IPS-15b (cell line): ENCODE data around the gene SMAD2.
A peak's percentile ranks its signal among the peaks of the same experiment; 100 is the strongest.
"Not testable (repeated sequence)": the region's sequence is repeated elsewhere in the genome, so short reads cannot be mapped to it uniquely, and the experiment has no call there.

Experiments used
- H3K27me3 ChIP-seq: one replicate; pipeline ENCODE4 v1.6.1; 2013; ENCODE audit warnings: low read length; ENCODE audit not compliant: control insufficient read depth, insufficient read depth
- H3K36me3 ChIP-seq: one replicate; pipeline ENCODE4 v1.6.1; 2013; ENCODE audit warnings: low read length; ENCODE audit not compliant: control insufficient read depth, insufficient read depth
- H3K4me1 ChIP-seq: one replicate; pipeline ENCODE4 v1.6.1; 2013; ENCODE audit warnings: mild to moderate bottlenecking, low read length; ENCODE audit not compliant: control insufficient read depth, insufficient read depth
- H3K4me3 ChIP-seq: one replicate; pipeline ENCODE4 v1.5.1; 2013; ENCODE audit warnings: low read depth, low read length
- H3K9ac ChIP-seq: one replicate; pipeline ENCODE4 v1.6.1; 2013; ENCODE audit warnings: low read depth, mild to moderate bottlenecking, low read length
- H3K9me3 ChIP-seq: one replicate; pipeline ENCODE4 v1.6.1; 2013; ENCODE audit warnings: mild to moderate bottlenecking, low read length; ENCODE audit not compliant: control insufficient read depth, insufficient read depth

The SMAD2 gene

GRCh38 chr18:47829831-47830230 is 100.6 kb downstream of the SMAD2 start:
- H3K27me3 ChIP-seq = no peaks in the 10 kb centered on the region
- H3K9ac ChIP-seq = no peak overlapping the region
- H3K9me3 ChIP-seq = no peaks in the 10 kb centered on the region
- H3K4me3 ChIP-seq = no peak overlapping the region
- no peaks in the 10 kb centered on the region for H3K36me3 ChIP-seq
- no peaks in the 10 kb centered on the region for H3K4me1 ChIP-seq

- not testable (repeated sequence) for H3K9me3 ChIP-seq, H3K27me3 ChIP-seq, H3K4me3 ChIP-seq, H3K9ac ChIP-seq, H3K36me3 ChIP-seq, H3K4me1 ChIP-seq
Measured at GRCh38 chr18:47828031-47828430, 102.4 kb downstream of the SMAD2 start.

- Histone ChIP-seq H3K9ac (no peak overlapping the region), H3K4me3 (no peak overlapping the region), H3K4me1 (no peaks in the 10 kb centered on the region), H3K36me3 (no peaks in the 10 kb centered on the region), H3K27me3 (no peaks in the 10 kb centered on the region), H3K9me3 (no peaks in the 10 kb centered on the region)
Measured at GRCh38 chr18:47826157-47827074, 104.0 kb downstream of the SMAD2 start.

- H3K9ac ChIP-seq = no peak overlapping the region
- H3K36me3 ChIP-seq = no peaks in the 10 kb centered on the region
- H3K9me3 ChIP-seq = no peaks in the 10 kb centered on the region
- no peaks in the 10 kb centered on the region for H3K27me3 ChIP-seq
- H3K4me1 ChIP-seq = peaks cover 17% of the 10 kb centered on the region
- no peak overlapping the region for H3K4me3 ChIP-seq
Measured at GRCh38 chr18:47821314-47821713, 109.1 kb downstream of the SMAD2 start.

- Histone ChIP-seq H3K27me3 (no peaks in the 10 kb centered on the region), H3K9ac (peak overlapping the region; percentile 65), H3K36me3 (no peaks in the 10 kb centered on the region), H3K4me3 (no peak overlapping the region), H3K4me1 (peaks cover 21% of the 10 kb centered on the region), H3K9me3 (no peaks in the 10 kb centered on the region)
Measured at GRCh38 chr18:47817795-47818077, 112.7 kb downstream of the SMAD2 start.

- no peaks in the 10 kb centered on the region for H3K27me3 ChIP-seq
- H3K4me3 ChIP-seq = no peak overlapping the region
- peak overlapping the region; percentile 65 for H3K9ac ChIP-seq
- peaks cover 21% of the 10 kb centered on the region for H3K4me1 ChIP-seq
- no peaks in the 10 kb centered on the region for H3K36me3 ChIP-seq
- no peaks in the 10 kb centered on the region for H3K9me3 ChIP-seq
Measured at GRCh38 chr18:47817017-47817794, 113.3 kb downstream of the SMAD2 start.

GRCh38 chr18:47815486-47816270 is 114.8 kb downstream of the SMAD2 start:
- H3K4me1 ChIP-seq = peaks cover 21% of the 10 kb centered on the region
- H3K9me3 ChIP-seq = no peaks in the 10 kb centered on the region
- H3K9ac ChIP-seq = no peak overlapping the region
- no peaks in the 10 kb centered on the region for H3K27me3 ChIP-seq
- no peaks in the 10 kb centered on the region for H3K36me3 ChIP-seq
- H3K4me3 ChIP-seq = no peak overlapping the region

- Histone ChIP-seq H3K27me3 (no peaks in the 10 kb centered on the region), H3K9me3 (no peaks in the 10 kb centered on the region), H3K4me3 (no peak overlapping the region), H3K9ac (no peak overlapping the region), H3K4me1 (no peaks in the 10 kb centered on the region), H3K36me3 (no peaks in the 10 kb centered on the region)
Measured at GRCh38 chr18:47809420-47809819, 121.0 kb downstream of the SMAD2 start.

- no peak overlapping the region for H3K4me3 ChIP-seq
- no peak overlapping the region for H3K9ac ChIP-seq
- H3K27me3 ChIP-seq = no peaks in the 10 kb centered on the region
- no peaks in the 10 kb centered on the region for H3K36me3 ChIP-seq
- H3K9me3 ChIP-seq = no peaks in the 10 kb centered on the region
- no peaks in the 10 kb centered on the region for H3K4me1 ChIP-seq
Measured at GRCh38 chr18:47802802-47803201, 127.7 kb downstream of the SMAD2 start.

GRCh38 chr18:47801817-47802216 is 128.6 kb downstream of the SMAD2 start:
- Histone ChIP-seq H3K9me3 (no peaks in the 10 kb centered on the region), H3K4me1 (no peaks in the 10 kb centered on the region), H3K27me3 (no peaks in the 10 kb centered on the region), H3K36me3 (no peaks in the 10 kb centered on the region), H3K9ac (no peak overlapping the region), H3K4me3 (no peak overlapping the region)

- H3K4me1 ChIP-seq = no peaks in the 10 kb centered on the region
- no peaks in the 10 kb centered on the region for H3K27me3 ChIP-seq
- H3K4me3 ChIP-seq = no peak overlapping the region
- H3K9me3 ChIP-seq = no peaks in the 10 kb centered on the region
- H3K36me3 ChIP-seq = no peaks in the 10 kb centered on the region
- H3K9ac ChIP-seq = no peak overlapping the region
Measured at GRCh38 chr18:47800756-47801155, 129.7 kb downstream of the SMAD2 start.
